Neutrophil (primary cell): ENCODE results near the gene RBBP7.

ENCODE experiments used
- H3K27ac ChIP-seq: fragments of 200-600 bp; sonication (generic); 2 replicates; pipeline ENCODE4 v1.5.1; 2016; ENCODE audit warnings: mild to moderate bottlenecking, moderate library complexity
- H3K27me3 ChIP-seq: fragments of 200-600 bp; sonication (generic); 2 replicates; pipeline ENCODE4 v1.6.0; 2016; ENCODE audit warnings: mild to moderate bottlenecking
- H3K36me3 ChIP-seq: fragments of 200-600 bp; sonication (generic); 2 replicates; pipeline ENCODE4 v1.5.1; 2017
- H3K4me1 ChIP-seq, 2 experiments: fragments of 200-600 bp in 1 of 2; sonication (generic) in 1 of 2; 1 replicate in 1 of 2; 2 replicates in 1 of 2; pipeline versions ENCODE4 v1.5.1 to v1.6.1; 2013 to 2016; ENCODE audit warnings: low read depth in 1 of 2, low read length in 1 of 2, mild to moderate bottlenecking in 1 of 2, moderate library complexity in 1 of 2; ENCODE audit not compliant: control insufficient read depth in 1 of 2, insufficient read depth in 1 of 2
- H3K4me3 ChIP-seq, 2 experiments: fragments of 200-600 bp in 1 of 2; sonication (generic) in 1 of 2; 1 replicate in 1 of 2; 2 replicates in 1 of 2; pipeline ENCODE4 v1.5.1; 2013 to 2016; ENCODE audit warnings: low read depth in 1 of 2, low read length in 1 of 2, mild to moderate bottlenecking in 1 of 2, moderate library complexity in 1 of 2
- H3K9me3 ChIP-seq: fragments of 200-600 bp; sonication (generic); 2 replicates; pipeline ENCODE4 v1.5.1; 2016
- CTCF ChIP-seq: fragments of 200-600 bp; sonication (generic); IDR thresholded peaks from 2 replicates; pipeline ENCODE4 v1.5.1; 2016; ENCODE audit warnings: antibody characterized with exemption

The RBBP7 gene

GRCh38 chrX:16910376-16910775 is 40.2 kb upstream of the RBBP7 start:
- no peaks in the 10 kb centered on the region for H3K9me3 ChIP-seq
- H3K4me3 ChIP-seq: no peak overlapping the region
- peaks cover 0 to 3% of the 10 kb centered on the region in 2 experiments for H3K4me1 ChIP-seq
- no peaks in the 10 kb centered on the region for H3K27me3 ChIP-seq
- H3K36me3 ChIP-seq: no peaks in the 10 kb centered on the region
- H3K27ac ChIP-seq: no peak overlapping the region
- no peak for TF ChIP-seq CTCF

GRCh38 chrX:16903274-16904022 is 33.3 kb upstream of the RBBP7 start:
- no peak overlapping the region for H3K27ac ChIP-seq
- no peaks in the 10 kb centered on the region for H3K9me3 ChIP-seq
- no peak for TF ChIP-seq CTCF
- no peaks in the 10 kb centered on the region for H3K27me3 ChIP-seq
- no peak overlapping the region for H3K4me3 ChIP-seq
- no peaks in the 10 kb centered on the region for H3K36me3 ChIP-seq
- no peaks in the 10 kb centered on the region for H3K4me1 ChIP-seq

- Histone ChIP-seq H3K9me3 (no peaks in the 10 kb centered on the region), H3K36me3 (no peaks in the 10 kb centered on the region), H3K4me1 (no peaks in the 10 kb centered on the region), H3K4me3 (no peak overlapping the region), H3K27ac (no peak overlapping the region), H3K27me3 (no peaks in the 10 kb centered on the region)
- TF ChIP-seq CTCF: no peak
Observed at GRCh38 chrX:16897445-16897844, 27.3 kb upstream of the RBBP7 start.

GRCh38 chrX:16892504-16893362 is 22.6 kb upstream of the RBBP7 start:
- Histone ChIP-seq H3K27ac (no peak overlapping the region), H3K36me3 (no peaks in the 10 kb centered on the region), H3K4me1 (no peaks in the 10 kb centered on the region), H3K27me3 (no peaks in the 10 kb centered on the region), H3K9me3 (no peaks in the 10 kb centered on the region), H3K4me3 (no peak overlapping the region)
- peak; percentile 72 for TF ChIP-seq CTCF

GRCh38 chrX:16885628-16886027 is 15.5 kb upstream of the RBBP7 start:
- no peaks in the 10 kb centered on the region for H3K36me3 ChIP-seq
- no peak for TF ChIP-seq CTCF
- no peaks in the 10 kb centered on the region for H3K9me3 ChIP-seq
- H3K4me3 ChIP-seq: no peak overlapping the region
- H3K4me1 ChIP-seq: peaks cover 11 to 12% of the 10 kb centered on the region in 2 experiments
- H3K27ac ChIP-seq: no peak overlapping the region
- no peaks in the 10 kb centered on the region for H3K27me3 ChIP-seq
